PC-3 (cell line): ENCODE measurements around the gene MRPL48. TPM values are rescaled to one million over a fixed set of nuclear protein-coding genes. Genes with fewer than 3 reads are reported as not detected.

Source experiments
- ATAC-seq: fragments of 200-7000 bp; cut with Tn5 transposase; 2 replicates; pipeline ENCODE4 v1.9.1; 2020; ENCODE audit warnings: mild to moderate bottlenecking, moderate library complexity
- BruUV-seq: library from RNA; stranded (reverse); fragments of 400-500 nt; replicated peaks from 2 replicates; lab custom pipeline; 2021; lab: Mats Ljungman, UMichigan
- CTCF ChIA-PET: fragments of 300-600 bp; sonication (Branson Sonifier 250); formaldehyde crosslinking; loops from one replicate; lab custom pipeline; 2022; ENCODE audit warnings: antibody characterized with exemption; lab: Charles Lee
- POLR2A ChIA-PET: fragments of 300-600 bp; sonication (Branson Sonifier 250); formaldehyde crosslinking; loops from one replicate; lab custom pipeline; 2022; ENCODE audit warnings: antibody characterized with exemption; ENCODE audit not compliant: unreplicated experiment; lab: Charles Lee
- DNase-seq: peaks from one replicate; pipeline ENCODE4 v3.0.0-alpha.2; 2015
- H2AFZ ChIP-seq: fragments of 300-600 bp; sonication (generic); 2 replicates; pipeline ENCODE4 v1.6.0; 2016; ENCODE audit warnings: antibody characterized with exemption, low read length
- H3F3A ChIP-seq: fragments of 300-600 bp; sonication (generic); one replicate; pipeline ENCODE4 v1.6.0; 2017; ENCODE audit warnings: antibody characterized with exemption, low read length, control low read depth, mild to moderate bottlenecking; ENCODE audit not compliant: unreplicated experiment
- H3K27ac ChIP-seq: fragments of 300-600 bp; sonication (generic); 2 replicates; pipeline ENCODE4 v1.5.1; 2016; ENCODE audit warnings: mild to moderate bottlenecking, low read length
- H3K27me3 ChIP-seq: fragments of 300-600 bp; sonication (generic); 2 replicates; pipeline ENCODE4 v1.6.1; 2016; ENCODE audit warnings: low read length, mixed read lengths
- H3K36me3 ChIP-seq: fragments of 300-600 bp; sonication (generic); 2 replicates; pipeline ENCODE4 v1.6.1; 2016; ENCODE audit warnings: low read depth, mixed run types, low read length, mixed read lengths
- H3K4me1 ChIP-seq: fragments of 300-600 bp; sonication (generic); 2 replicates; pipeline ENCODE4 v1.5.1; 2016; ENCODE audit warnings: low read length; ENCODE audit not compliant: insufficient read depth
- H3K4me2 ChIP-seq: fragments of 300-600 bp; sonication (generic); 2 replicates; pipeline ENCODE4 v1.6.0; 2016; ENCODE audit warnings: low read length
- H3K4me3 ChIP-seq: fragments of 300-600 bp; sonication (generic); 2 replicates; pipeline ENCODE4 v1.5.1; 2016; ENCODE audit warnings: mild to moderate bottlenecking, low read length, mixed read lengths
- H3K79me2 ChIP-seq: fragments of 300-600 bp; sonication (generic); 2 replicates; pipeline ENCODE4 v1.6.1; 2017; ENCODE audit warnings: low read length, mixed read lengths
- H3K9ac ChIP-seq: fragments of 300-600 bp; sonication (generic); 2 replicates; pipeline ENCODE4 v1.6.0; 2016; ENCODE audit warnings: mild to moderate bottlenecking, low read length
- H3K9me2 ChIP-seq: fragments of 300-600 bp; sonication (generic); replicated peaks from 2 replicates; pipeline ENCODE4 v1.6.1; 2016; ENCODE audit warnings: mixed run types, low read length, mixed read lengths
- H3K9me3 ChIP-seq: fragments of 300-600 bp; sonication (generic); 2 replicates; pipeline ENCODE4 v1.6.1; 2016; ENCODE audit warnings: low read length, mixed read lengths
- H4K20me1 ChIP-seq: fragments of 300-600 bp; sonication (generic); 2 replicates; pipeline ENCODE4 v1.6.1; 2016; ENCODE audit warnings: low read length, mixed read lengths
- EZH2 ChIP-seq: fragments of 300-600 bp; sonication (generic); IDR thresholded peaks from one replicate; pipeline ENCODE4 v1.6.1; 2017; ENCODE audit warnings: antibody characterized with exemption, mild to moderate bottlenecking, low read length; ENCODE audit not compliant: unreplicated experiment
- EZH2phosphoT487 ChIP-seq: fragments of 300-600 bp; sonication (generic); IDR thresholded peaks from 2 replicates; pipeline ENCODE4 v1.6.1; 2018; ENCODE audit warnings: mild to moderate bottlenecking, antibody characterized with exemption, low read length, borderline replicate concordance
- intact Hi-C: fragments of 100-400 bp; cut with micrococcal nuclease; formaldehyde crosslinking; loops from 2 replicates; pipeline ENCODE4 v1.9.0; 2023
- total RNA-seq: library from RNA; depleted of rRNA; stranded (reverse); fragments of >200 nt; gene quantifications from 2 replicates; pipeline ENCODE4 v1.2.3, GENCODE V29; 2014
- TF ChIP-seq, protein P1 (sequence below): fragments of 300-600 bp; sonication (generic); conservative IDR thresholded peaks from 2 replicates; pipeline ENCODE4 v1.5.1; 2017; ENCODE audit warnings: antibody characterized with exemption, low read depth, mild to moderate bottlenecking, low read length

MRPL48 gene
- total RNA-seq, 1 experiment from 2014 or later: 80.8 TPM

DNA sequence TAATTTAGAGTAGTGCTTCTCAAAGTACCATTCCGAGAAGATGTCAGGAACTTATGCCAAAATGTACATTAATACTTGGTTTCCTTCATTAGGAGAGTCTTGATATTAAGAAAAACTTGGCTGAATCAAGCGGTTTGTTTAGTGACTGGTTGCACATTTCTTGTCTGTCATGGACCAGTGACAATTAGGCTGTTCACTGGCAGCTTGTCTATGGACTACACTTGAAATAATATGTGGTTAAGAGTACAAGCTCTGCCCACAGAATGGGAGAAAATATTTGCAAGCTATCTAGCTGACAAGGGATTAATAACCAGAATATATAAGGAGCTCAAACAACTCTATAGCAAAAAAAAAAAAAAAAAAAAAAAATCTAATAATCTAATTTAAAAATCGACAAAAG lies 64.4 kb downstream of the MRPL48 start:
- Histone ChIP-seq H3K4me2 (no peak overlapping the region), H3K27me3 (no peaks in the 10 kb centered on the region), H3K9ac (no peak overlapping the region), H4K20me1 (no peaks in the 10 kb centered on the region), H3K4me1 (peaks cover 10% of the 10 kb centered on the region), H3K9me2 (no peaks in the 10 kb centered on the region), H3K9me3 (no peaks in the 10 kb centered on the region), H3K4me3 (no peak overlapping the region), H3K27ac (no peak overlapping the region), H3K79me2 (no peaks in the 10 kb centered on the region), H3F3A (peaks cover 5% of the 10 kb centered on the region), H3K36me3 (peaks cover 1% of the 10 kb centered on the region; the same call in 1 of the 2 replicates), H2AFZ (no peak overlapping the region)
- ChIA-PET CTCF (no interaction called here), POLR2A (no interaction called here)
- BruUV-seq: no TSS peak
- ATAC-seq: no peak
- intact Hi-C loops: no loop called here
- TF ChIP-seq, protein P1, sequence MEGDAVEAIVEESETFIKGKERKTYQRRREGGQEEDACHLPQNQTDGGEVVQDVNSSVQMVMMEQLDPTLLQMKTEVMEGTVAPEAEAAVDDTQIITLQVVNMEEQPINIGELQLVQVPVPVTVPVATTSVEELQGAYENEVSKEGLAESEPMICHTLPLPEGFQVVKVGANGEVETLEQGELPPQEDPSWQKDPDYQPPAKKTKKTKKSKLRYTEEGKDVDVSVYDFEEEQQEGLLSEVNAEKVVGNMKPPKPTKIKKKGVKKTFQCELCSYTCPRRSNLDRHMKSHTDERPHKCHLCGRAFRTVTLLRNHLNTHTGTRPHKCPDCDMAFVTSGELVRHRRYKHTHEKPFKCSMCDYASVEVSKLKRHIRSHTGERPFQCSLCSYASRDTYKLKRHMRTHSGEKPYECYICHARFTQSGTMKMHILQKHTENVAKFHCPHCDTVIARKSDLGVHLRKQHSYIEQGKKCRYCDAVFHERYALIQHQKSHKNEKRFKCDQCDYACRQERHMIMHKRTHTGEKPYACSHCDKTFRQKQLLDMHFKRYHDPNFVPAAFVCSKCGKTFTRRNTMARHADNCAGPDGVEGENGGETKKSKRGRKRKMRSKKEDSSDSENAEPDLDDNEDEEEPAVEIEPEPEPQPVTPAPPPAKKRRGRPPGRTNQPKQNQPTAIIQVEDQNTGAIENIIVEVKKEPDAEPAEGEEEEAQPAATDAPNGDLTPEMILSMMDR: no peak
- TF ChIP-seq EZH2phosphoT487 (no peak), EZH2 (no peak)
- DNase-seq: no peak

DNA sequence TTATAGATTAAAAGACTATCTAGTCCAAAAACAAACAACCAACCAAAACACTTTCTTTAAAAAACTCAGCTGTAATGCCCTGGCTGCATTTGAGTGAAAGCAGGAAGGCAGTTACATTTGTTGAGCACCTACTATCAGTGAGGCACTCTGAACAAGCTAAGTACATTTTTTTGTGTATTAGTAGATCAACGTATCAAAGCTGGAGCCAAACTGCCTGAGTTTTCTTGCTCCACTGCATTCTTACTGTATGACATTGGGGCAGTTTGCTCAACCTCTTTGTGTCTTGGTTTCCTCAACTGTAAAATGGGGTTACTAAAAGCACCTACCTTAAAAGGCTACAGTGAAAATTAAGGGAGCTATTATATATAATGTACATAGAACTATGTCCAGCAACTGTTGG lies 67.0 kb downstream of the MRPL48 start:
- no peak for ATAC-seq
- Histone ChIP-seq H3K9me3 (no peaks in the 10 kb centered on the region), H2AFZ (no peak overlapping the region), H3K27ac (no peak overlapping the region), H3K27me3 (no peaks in the 10 kb centered on the region), H3K4me3 (no peak overlapping the region), H3K4me2 (peak overlapping the region; percentile 17; the same call in 1 of the 2 replicates), H4K20me1 (no peaks in the 10 kb centered on the region), H3K9ac (no peak overlapping the region), H3K4me1 (peaks cover 10% of the 10 kb centered on the region; the same call in 1 of the 2 replicates), H3K9me2 (no peaks in the 10 kb centered on the region), H3K79me2 (no peaks in the 10 kb centered on the region), H3F3A (peaks cover 5% of the 10 kb centered on the region), H3K36me3 (no peaks in the 10 kb centered on the region)
- ChIA-PET CTCF (no interaction called here), POLR2A (no interaction called here)
- no TSS peak for BruUV-seq
- peak; percentile 73 for DNase-seq
- intact Hi-C loops: no loop called here
- TF ChIP-seq EZH2 (no peak), EZH2phosphoT487 (no peak)
- TF ChIP-seq, protein P1: no peak

DNA sequence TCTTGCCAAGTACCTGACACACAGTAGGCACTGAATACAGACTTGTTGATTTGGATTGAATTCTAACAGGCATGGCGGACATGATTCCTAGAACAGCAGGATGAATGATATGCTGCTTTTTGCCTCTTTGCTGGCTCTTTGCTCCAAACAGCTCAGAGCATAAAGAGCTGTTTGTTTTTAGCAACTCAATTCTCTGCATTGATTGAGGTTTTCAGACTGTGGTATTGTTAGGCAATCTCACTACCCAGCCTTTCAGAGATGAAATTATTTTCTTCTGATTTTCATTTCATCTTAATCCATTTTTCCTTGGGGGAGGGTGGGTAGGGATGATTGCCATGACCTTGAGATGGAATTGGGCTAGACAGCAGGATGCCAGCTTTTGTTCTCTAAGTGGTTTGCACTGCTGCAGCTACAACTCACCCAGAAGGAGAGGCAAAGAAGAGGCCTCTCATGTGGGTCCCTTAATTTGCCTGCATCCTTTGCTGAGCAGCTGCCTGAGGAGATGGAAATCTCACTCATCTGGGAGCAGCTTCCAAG lies 68.4 kb downstream of the MRPL48 start:
- no peak overlapping the region for H3K27ac ChIP-seq
- H3F3A ChIP-seq: peaks cover 5% of the 10 kb centered on the region
- H3K9ac ChIP-seq: no peak overlapping the region
- DNase-seq (no peak), ATAC-seq (no peak)
- H3K9me3 ChIP-seq: no peaks in the 10 kb centered on the region
- no peaks in the 10 kb centered on the region for H3K36me3 ChIP-seq
- H3K9me2 ChIP-seq: no peaks in the 10 kb centered on the region
- intact Hi-C loops: no loop called here
- no peak overlapping the region for H3K4me2 ChIP-seq
- no peak overlapping the region for H2AFZ ChIP-seq
- no peaks in the 10 kb centered on the region for H3K79me2 ChIP-seq
- H3K4me3 ChIP-seq: no peak overlapping the region
- TF ChIP-seq, protein P1: no peak
- TF ChIP-seq EZH2phosphoT487 (no peak), EZH2 (no peak)
- H3K4me1 ChIP-seq: peaks cover 10% of the 10 kb centered on the region; the same call in 1 of the 2 replicates
- H4K20me1 ChIP-seq: no peaks in the 10 kb centered on the region
- ChIA-PET POLR2A (no interaction called here), CTCF (no interaction called here)
- no TSS peak for BruUV-seq
- H3K27me3 ChIP-seq: no peaks in the 10 kb centered on the region
